Measurements from ENCODE around the gene PCDH17.

PCDH17 gene

DNA sequence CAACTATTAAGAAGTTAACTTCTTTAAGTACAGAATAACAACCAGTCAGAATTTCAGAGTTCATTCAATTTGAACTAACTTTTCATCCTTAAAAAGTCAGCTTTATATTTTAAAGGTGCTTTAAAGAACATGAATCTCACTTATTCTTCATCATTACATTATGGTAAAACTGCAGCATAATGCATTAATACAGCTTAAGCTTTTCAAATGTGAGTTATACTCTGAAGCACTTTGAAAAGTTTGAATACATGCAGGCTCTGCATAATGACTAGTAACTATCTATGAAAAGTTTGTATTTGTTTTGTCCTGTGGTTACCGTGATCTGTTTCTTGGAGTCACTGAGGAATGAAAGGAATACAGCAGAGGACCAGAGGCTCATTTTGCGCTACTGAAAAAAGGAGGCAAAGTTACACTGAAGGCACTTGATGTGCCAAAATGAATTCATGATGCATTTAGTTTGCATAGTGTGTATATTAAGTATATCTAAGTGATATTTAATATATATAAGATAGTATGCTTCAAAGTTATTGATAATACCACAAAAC lies 4.1 kb downstream of the PCDH17 start:
- DNase-seq = no peak

DNA sequence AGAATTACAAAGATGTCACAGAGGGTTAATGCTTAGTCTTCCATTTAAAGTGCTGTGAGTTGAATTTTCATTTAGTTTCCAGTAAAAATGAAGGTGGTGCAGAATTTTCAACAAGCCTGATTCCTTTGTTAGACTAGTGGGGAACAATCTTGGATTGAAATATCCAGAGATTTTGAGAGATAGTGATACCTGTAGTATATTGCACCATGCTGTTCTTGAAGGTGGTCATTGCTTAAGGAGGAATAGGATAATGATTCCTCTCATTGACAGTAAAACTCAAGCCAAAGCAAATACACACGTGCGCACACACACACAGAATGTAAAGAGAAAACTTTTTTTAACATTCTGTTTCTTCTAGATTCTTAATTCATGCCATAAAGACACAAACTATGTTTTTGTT lies 5.3 kb downstream of the PCDH17 start:
- DNase-seq = no peak

DNA sequence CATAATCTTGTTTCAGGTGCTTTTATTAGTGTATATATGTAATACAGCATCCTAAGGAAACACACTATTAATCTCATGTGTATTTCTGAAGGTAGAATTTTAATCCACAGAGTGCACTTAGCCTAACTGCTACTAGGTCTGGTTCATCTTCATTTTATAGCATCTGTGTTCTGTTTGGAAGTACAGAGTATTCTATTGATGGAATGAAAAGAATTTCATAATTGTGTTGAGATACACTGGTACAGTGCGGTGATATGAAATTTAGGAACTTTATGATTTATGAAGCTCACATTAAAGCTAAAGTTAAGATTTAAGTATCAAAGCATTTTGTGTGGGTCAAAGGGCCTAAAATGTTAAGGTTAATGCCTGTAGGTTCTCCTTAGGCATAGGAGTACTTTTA lies 6.0 kb downstream of the PCDH17 start:
- DNase-seq = no peak

DNA sequence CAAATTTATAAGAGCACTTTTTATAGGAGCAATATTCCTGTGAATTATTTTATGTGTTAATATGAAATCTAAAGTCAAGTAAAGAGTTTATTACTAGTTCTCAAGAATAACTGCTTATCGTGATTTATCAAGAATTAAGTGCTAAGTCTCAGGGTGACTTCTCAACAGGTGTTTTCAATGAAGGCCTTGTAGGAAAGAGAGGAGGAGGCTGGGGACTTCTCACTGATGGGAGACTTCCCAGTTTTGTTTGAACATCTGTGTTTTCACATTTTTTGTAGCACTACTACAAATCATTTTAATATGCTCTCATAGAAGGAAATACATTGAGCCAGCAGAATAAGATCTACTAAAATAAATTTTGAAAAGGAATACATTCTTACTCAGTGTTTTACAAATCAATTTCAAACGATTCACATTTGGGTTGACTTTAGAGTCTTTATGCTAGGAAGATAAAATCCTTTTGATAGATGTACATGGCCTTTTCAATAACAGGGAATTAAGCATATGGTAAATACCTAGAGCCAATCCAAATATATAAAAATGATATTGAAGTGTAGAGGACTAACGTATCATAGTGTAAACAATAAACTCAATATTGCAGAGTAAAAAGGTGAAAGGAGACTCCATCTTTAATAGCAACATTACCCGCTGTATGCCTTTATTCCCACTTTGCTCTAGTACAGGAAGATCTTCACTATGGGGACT lies 6.8 kb downstream of the PCDH17 start:
- no peak for DNase-seq

DNA sequence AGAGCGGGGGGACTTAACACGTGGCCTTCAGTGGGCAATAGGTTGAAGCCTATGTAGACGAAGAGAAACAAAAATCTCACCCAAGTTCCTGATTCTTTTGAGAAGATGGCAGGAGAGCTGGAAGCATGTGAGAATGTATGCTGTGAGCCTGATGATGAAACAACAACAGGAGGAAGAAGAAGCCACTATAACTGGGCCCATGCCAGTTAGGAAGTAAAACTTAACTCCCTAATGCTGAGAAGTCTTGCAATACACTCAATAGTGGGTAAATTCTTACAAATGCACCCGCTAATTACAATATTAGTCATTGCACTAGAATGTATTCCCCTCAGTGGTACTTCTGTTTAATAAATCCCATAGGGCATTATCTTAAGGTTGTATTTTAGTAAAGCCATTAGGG lies 9.1 kb downstream of the PCDH17 start:
- DNase-seq = no peak

DNA sequence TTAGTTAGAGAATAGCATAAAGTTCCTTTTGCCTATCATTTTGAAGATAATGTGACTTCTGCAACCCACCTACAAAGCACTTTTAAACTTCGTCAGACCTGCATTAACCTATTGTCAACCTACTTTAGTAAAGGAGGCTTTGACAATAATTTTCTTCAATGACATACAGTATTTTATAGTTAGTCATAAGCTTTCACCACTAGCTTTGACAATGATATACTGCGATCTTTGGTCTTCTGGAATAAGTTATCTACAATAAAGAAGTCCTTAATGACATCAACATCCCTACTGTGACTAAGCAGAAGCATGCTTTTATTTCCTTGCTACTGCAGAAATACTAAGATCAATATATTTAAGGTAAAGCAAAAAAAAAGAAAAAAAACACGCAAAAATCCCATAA lies 9.5 kb downstream of the PCDH17 start:
- no peak for DNase-seq

DNA sequence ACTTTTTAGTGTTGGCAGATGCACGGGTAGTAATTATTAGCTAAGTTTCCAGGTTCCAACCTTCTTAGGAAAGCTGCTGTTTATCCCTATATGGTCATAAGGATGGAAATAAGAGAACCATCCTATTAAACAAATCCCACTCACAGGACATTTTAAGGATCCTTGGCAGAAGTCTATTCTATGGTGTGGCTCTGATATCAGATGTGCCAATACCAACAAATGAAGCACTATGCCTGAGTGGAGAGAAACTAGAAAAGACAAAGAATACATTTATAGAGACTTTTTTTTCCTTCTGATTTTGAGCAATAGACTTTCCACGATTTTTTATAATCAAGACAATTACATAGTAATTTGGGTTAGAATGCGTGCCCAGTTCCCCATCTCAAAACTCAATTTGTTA lies 12.6 kb downstream of the PCDH17 start:
- DNase-seq = no peak

DNA sequence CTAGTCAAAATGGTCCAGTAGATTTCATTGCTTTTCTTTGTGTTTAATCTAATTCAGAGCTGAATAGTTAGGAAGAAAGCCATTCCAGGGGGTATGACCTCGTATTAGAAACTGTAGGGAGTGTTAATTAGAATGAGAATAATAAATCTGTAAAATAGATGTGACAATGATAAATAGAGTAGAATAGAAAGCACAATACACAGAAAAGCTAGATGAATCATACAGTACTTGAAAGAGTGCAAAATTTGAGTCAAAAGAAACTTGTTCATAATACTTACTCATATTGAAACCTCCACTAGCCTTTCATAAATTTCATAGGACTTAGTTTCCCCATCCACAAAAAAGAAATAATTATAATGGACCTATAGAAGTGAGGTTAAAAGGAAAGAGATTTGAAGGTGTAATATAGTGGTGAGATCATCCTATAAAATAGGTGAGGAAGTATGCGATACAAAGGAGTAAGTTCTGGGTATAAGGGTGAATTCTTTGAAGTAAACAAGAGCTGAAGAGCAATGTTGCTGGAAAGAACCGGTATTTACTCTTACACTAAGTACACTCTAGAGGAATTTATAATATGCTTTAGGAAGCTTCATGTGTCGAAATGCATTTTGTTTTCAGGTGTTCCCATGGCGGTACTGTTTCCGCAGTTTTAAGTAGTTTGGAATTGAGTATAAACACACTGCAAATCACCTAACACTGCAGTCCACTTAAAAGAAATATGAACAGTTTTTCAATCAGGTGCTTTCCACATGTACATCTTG lies 21.9 kb downstream of the PCDH17 start:
- no peak for DNase-seq

DNA sequence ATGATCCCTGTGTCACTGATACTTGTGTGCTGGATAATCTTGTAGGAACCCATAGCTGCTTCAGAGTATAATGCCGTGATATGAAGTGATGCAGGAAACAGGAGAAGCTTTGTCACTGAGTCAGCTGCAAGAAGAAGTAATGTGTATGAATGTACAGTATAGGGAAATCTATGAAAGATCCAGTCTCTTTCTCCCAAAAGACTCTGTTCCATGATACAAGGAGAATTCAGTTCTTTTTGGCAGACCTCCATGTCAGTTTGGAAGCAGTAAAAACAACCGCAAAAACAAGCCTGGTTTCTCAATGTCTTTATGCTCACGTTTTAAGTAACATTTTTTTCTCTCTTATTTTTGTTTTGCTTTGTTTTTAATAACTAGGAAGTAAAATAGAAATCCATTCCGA lies 33.9 kb downstream of the PCDH17 start:
- DNase-seq = no peak

- DNase-seq = no peak
Observed at GRCh38 chr13:57666131-57666953, 34.8 kb downstream of the PCDH17 start.

DNA sequence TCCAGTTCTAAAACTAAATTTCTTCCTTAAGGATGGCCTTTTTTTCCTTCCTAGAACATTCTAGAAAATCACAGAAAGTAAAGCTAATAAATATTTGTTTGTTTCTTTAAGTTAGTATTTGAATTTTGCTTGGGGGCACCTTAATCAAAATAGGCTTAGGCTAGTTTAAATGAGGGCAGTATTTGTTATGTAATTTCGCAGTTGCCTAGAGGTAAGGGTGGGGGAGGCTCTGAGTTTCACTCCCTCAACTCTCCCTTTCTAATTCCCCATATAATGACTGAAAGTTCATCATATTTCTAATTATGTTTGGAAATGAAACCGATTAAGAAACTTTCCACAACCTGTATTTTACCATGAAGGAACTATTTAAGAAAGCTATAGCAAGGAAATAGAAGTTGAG lies 40.6 kb downstream of the PCDH17 start:
- DNase-seq = no peak

DNA sequence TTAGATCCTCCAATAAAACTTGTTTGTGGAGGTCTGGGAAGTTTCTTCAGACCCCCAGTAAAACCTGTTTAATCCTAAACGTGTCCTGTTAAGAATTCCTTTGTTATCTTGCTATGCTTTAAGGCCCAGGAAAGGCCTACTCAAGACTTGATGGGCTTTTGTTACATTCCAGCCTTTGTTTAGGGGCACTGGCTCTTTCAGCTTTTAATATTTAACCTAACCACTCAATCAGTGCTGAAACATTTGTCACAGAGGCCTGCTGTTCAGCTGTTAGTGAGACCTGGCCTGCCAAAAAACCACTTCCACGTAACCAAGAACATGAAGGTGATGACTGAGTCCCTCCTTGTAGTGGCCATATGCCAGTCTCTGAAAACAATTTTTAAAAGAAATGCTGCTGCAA lies 41.7 kb downstream of the PCDH17 start:
- no peak for DNase-seq

- no peak for DNase-seq
Observed at GRCh38 chr13:57675526-57675925, 44.0 kb downstream of the PCDH17 start.

- DNase-seq = no peak
Observed at GRCh38 chr13:57680609-57681008, 49.1 kb downstream of the PCDH17 start.

DNA sequence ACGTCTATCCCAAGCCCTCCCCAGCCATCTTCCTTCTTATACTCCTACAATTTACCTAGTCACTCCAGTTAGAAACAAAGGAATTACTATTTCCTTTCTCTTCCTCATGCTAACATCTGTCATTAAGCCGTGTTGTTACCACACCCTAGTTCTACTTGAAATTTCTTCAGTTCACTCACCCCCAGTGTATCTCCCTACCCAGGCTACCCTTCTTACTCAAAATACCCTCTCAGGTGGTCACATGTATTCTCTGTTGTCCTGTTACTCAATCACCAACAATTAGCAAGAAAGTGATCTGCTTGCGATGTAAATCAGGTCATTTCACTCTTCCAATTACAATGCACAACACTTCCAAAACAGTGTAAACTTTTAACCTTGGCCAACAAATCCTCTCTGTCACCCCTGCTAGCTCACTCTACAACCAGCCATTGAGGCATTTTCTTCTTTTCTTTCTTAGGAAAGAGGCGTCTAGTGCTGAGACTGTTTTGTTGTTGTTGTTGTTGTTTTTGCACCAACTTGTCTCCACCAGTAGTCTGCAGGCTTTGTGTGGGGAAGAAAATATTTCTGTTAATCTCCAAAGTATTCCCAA lies 50.7 kb downstream of the PCDH17 start:
- DNase-seq = no peak

DNA sequence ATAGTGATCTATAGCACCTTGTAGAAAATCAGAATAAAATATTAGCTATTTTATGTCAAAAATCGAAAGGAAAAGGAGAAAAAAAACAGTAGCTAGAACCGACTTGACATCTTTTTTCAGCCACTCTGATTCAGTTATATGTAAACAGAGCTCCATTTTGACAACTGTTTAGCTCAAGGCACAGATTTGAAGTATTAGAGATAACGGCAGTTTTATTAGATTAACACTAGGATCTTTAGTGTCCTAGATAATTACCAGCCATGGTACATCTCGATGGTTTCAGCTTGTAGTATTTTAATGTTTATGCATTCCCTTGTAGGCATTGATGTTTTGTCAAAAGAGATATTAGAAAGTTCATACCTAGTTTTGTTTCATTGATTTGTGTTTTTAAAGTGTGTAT lies 67.3 kb downstream of the PCDH17 start:
- DNase-seq = no peak

DNA sequence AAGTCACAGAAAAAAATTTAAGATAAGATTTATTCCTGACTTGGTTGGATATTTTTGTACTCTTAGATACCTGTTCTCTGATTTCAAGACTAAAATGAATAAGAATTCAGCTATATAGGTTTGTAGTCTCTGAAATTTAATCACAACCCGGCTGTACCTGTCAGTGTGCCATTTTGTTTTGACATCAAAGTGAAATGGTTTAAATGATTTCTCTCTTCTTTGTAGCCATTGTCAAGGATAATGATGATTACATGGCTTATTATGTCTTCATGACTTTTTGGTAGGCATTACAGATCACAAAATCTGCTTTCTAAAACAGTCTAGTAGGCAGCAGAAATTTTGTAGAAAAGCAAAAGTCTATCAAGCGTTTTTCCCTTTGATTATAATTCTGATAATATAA lies 72.5 kb downstream of the PCDH17 start:
- DNase-seq = no peak

DNA sequence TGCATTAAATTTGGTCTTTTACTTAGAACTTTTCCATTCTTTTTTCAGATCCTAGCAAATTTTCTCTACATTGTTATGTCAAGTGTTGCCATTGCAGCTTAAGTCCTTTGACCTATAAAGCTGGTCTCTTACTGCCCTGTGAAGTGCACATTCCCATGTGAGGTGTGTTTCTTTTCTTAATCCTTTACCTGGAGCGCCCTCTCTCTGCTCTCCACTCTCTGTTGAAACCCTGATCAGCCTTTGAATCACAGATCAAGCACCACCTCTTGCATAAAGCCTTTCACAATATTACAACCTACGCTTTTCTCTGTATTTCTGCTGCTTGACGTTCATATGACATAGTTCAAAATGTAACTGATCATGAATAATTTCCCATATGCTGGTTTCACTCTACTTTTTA lies 84.8 kb downstream of the PCDH17 start:
- DNase-seq = no peak

- DNase-seq = no peak
Observed at GRCh38 chr13:57724486-57725272, 93.1 kb downstream of the PCDH17 start.

GRCh38 chr13:57725480-57725879 lies 93.9 kb downstream of the PCDH17 start:
- DNase-seq = no peak

DNA sequence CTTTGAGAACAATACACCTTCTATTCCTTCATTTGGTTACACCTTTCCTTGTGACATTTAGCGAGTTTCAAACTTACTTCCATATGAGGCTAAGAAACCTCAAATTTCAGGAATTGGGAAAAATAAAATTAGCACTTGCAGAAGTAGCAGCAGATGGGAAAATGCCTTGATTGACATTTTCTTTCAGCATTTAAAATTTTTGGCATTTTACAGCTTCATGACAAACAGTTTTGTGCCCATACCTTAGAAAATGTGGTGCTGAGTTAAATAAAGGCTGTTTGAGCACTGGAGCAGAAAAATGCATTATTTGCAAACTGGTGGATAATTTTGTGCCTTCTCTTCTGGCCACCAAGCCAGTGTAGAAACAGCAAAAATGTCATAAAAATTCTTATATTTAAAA lies 95.4 kb downstream of the PCDH17 start:
- no peak for DNase-seq

DNA sequence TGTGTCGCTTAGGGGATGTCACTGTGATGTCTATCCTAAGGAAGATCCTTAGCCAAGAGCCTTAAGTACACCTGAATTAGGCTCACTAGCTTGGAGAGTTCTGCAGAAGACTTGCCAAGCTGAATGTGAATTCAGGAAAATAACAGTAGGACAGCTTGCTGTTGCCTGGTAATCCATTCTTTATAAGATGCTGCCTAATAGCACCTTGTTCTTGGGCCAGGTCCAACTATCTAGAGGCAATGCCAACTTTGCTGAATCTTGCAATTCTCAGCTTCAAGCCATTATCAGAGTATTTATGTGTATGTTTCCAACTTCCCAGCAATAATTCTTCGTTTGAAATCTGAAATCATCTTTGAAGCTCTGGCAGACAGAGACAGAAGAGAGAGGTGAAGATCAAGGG lies 102.8 kb downstream of the PCDH17 start:
- DNase-seq = no peak

Data from NCI-H774 (cell line).